ENCODE results near the gene DEPDC5. TPM values are rescaled to one million over a fixed set of nuclear protein-coding genes. Genes with fewer than 3 reads are reported as not detected.

DEPDC5 gene
- total and polyA plus RNA-seq, 5 donors from 2014 or later, result 4.1 to 57.6 (median 9.7) TPM

DNA sequence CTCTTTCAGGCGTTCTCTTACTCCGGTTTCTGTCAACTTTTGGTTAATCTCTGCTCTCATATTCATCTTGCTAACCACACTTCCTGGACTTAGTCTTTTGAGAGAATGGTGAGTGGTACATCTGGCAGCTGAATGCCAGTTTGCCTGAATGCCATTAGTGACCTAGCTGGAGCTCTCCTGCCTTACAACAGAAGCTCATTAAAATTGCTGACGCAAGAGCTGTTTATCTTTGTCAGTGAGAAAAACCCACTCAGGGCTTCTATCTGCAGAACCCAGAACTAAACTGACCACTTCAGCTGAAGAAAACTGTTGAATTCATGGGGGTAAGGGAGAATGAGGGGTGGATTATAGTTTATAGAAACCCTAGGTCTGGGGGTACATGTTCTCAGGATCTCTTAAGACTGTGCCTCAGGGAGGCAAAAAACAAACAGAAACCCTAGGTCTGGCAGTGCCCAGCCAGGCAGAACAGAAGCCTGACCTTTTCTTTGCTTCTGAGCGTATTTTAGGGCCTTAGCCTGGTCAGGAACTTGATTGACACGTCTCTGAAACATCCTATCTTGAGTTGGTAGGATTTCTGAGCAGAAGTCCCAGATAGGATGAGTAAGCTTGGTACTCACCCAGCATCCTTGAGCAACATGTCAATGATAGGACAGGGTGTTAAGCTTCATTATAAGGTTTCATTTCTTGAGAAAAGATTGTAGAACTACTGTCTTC is 137.7 kb downstream of the DEPDC5 start:
- peaks cover 4 to 11% (median 6%) of the 10 kb centered on the region in 4 donors for H3K4me1 Mint-ChIP-seq
- H3K27me3 Mint-ChIP-seq, result no peaks in the 10 kb centered on the region
- Histone ChIP-seq H3K4me1 (ENCODE audit: control insufficient read depth, insufficient read depth, low read length, poor library complexity, severe bottlenecking) (no peaks in the 10 kb centered on the region), H3K4me3 (ENCODE audit: low read depth, low read length) (no peak overlapping the region), H3K27me3 (ENCODE audit: control insufficient read depth, insufficient read depth, low read length) (no peaks in the 10 kb centered on the region), H3K27ac (ENCODE audit: insufficient read depth, low read length, poor library complexity, severe bottlenecking) (no peak overlapping the region), H3K9me3 (ENCODE audit: control insufficient read depth in 2 of 2, low read length in 2 of 2) (no peaks in the 10 kb centered on the region), H3K36me3 (ENCODE audit: control insufficient read depth, insufficient read depth, low read length) (peaks cover 26% of the 10 kb centered on the region)
- ATAC-seq (ENCODE audit: low read depth in 2 of 2) (no peak), DNase-seq (peak in 1 of 3 donors; percentile 12)
- peaks cover 30% of the 10 kb centered on the region for H3K36me3 Mint-ChIP-seq
- H3K9me3 Mint-ChIP-seq, result no peaks in the 10 kb centered on the region
- peak overlapping the region in 2 of 3 donors; percentile 20 to 32 for H3K27ac Mint-ChIP-seq
- no peak overlapping the region for H3K4me3 Mint-ChIP-seq

DNA sequence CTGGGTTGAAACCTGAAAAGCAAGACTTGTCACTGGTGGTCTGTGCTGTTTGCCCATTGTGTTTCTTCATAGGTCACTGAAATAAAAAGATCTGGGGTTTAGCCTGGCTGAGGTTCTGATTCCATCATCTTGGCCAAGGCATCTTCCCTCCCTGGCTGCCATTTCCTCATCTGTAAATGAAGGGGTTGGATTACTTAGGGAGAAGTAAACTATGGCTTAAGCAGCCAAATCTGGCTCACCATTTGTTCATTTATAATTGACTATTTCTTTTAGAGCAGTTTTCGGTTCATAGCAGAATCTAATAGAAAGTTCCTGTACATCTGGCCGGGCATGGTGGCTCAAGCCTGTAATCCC is 138.2 kb downstream of the DEPDC5 start:
- Mint-ChIP-seq H3K4me3 (no peak overlapping the region), H3K36me3 (peaks cover 30% of the 10 kb centered on the region), H3K9me3 (no peaks in the 10 kb centered on the region), H3K4me1 (peaks cover 4 to 11% (median 6%) of the 10 kb centered on the region in 4 donors), H3K27me3 (no peaks in the 10 kb centered on the region), H3K27ac (no peak overlapping the region)
- H3K27ac ChIP-seq (ENCODE audit: insufficient read depth, low read length, poor library complexity, severe bottlenecking), result no peak overlapping the region
- ATAC-seq (ENCODE audit: low read depth in 2 of 2), result no peak
- H3K9me3 ChIP-seq (ENCODE audit: control insufficient read depth in 2 of 2, low read length in 2 of 2), result no peaks in the 10 kb centered on the region
- no peak for DNase-seq
- H3K4me3 ChIP-seq (ENCODE audit: low read depth, low read length), result no peak overlapping the region
- H3K4me1 ChIP-seq (ENCODE audit: control insufficient read depth, insufficient read depth, low read length, poor library complexity, severe bottlenecking), result no peaks in the 10 kb centered on the region
- H3K27me3 ChIP-seq (ENCODE audit: control insufficient read depth, insufficient read depth, low read length), result no peaks in the 10 kb centered on the region
- H3K36me3 ChIP-seq (ENCODE audit: control insufficient read depth, insufficient read depth, low read length), result peaks cover 31% of the 10 kb centered on the region

DNA sequence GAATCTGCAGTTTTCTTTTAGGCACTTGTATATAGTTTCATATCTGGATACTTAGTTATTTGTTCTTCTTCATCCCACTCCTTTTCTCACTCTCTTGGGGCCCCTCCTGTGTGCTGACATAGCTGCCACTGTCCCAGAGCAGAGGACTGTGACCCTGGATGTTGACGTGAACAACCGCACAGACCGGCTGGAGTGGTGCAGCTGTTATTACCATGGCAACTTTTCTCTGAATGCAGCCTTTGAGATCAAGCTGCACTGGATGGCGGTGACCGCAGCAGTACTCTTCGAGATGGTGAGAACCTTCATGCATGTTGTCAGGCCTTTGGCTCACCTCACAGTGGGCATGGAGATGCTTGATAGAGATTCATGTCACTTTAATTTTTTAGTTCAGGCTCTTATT is 139.6 kb downstream of the DEPDC5 start:
- H3K4me3 ChIP-seq (ENCODE audit: low read depth, low read length), result no peak overlapping the region
- H3K4me1 Mint-ChIP-seq, result peaks cover 4 to 11% (median 6%) of the 10 kb centered on the region in 4 donors
- no peaks in the 10 kb centered on the region for H3K27me3 ChIP-seq (ENCODE audit: control insufficient read depth, insufficient read depth, low read length)

DNA sequence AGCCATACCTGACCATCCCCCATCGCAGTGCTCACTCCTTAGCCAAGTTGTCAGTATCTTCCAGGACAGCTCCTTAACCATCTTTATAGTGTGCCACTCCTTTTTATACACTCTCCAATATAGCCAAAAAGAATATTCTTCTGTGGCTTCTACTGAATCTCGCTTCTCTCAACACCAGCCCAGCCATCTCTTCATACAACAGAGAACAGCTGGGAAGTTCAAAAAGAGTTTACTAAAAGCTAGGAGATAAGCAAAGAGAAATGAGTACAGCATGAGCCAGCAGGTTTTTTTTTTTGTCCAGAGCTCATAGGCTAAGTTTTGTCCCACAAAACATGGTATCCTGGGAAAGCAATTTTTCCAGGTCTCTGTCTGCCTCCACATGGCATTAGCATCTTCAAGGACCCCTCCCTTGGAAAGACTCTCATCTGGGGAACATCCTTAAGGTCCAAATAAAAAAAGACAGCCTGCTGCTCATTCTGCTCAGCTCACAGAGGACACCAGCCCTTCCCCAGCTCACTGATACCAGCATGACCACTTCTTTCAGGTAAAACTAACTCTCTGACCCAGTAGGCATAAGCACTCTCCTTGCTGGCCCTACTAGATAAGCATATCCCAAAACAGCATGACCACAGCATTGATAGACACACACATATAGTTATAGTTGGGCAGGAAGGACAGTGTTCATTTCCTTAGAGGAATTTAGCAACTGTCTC is 141.7 kb downstream of the DEPDC5 start:
- Mint-ChIP-seq H3K4me1 (peaks cover 3 to 7% (median 4%) of the 10 kb centered on the region in 4 donors), H3K27ac (no peak overlapping the region), H3K27me3 (no peaks in the 10 kb centered on the region), H3K36me3 (peaks cover 26% of the 10 kb centered on the region), H3K9me3 (no peaks in the 10 kb centered on the region), H3K4me3 (no peak overlapping the region)
- Histone ChIP-seq H3K4me3 (ENCODE audit: low read depth, low read length) (no peak overlapping the region), H3K27me3 (ENCODE audit: control insufficient read depth, insufficient read depth, low read length) (no peaks in the 10 kb centered on the region), H3K9me3 (ENCODE audit: control insufficient read depth in 2 of 2, low read length in 2 of 2) (no peaks in the 10 kb centered on the region), H3K27ac (ENCODE audit: insufficient read depth, low read length, poor library complexity, severe bottlenecking) (no peak overlapping the region), H3K36me3 (ENCODE audit: control insufficient read depth, insufficient read depth, low read length) (peaks cover 44% of the 10 kb centered on the region), H3K4me1 (ENCODE audit: control insufficient read depth, insufficient read depth, low read length, poor library complexity, severe bottlenecking) (no peaks in the 10 kb centered on the region)
- no peak for DNase-seq
- no peak for ATAC-seq (ENCODE audit: low read depth in 2 of 2)

More for the DNA sequence above, 139.6 kb downstream of the DEPDC5 start:
- H3K27ac ChIP-seq (ENCODE audit: insufficient read depth, low read length, poor library complexity, severe bottlenecking), result no peak overlapping the region
- H3K36me3 Mint-ChIP-seq, result peaks cover 34% of the 10 kb centered on the region
- H3K27me3 Mint-ChIP-seq, result no peaks in the 10 kb centered on the region
- ATAC-seq (ENCODE audit: low read depth in 2 of 2) (no peak), DNase-seq (no peak)
- no peaks in the 10 kb centered on the region for H3K4me1 ChIP-seq (ENCODE audit: control insufficient read depth, insufficient read depth, low read length, poor library complexity, severe bottlenecking)
- no peaks in the 10 kb centered on the region for H3K9me3 Mint-ChIP-seq
- H3K36me3 ChIP-seq (ENCODE audit: control insufficient read depth, insufficient read depth, low read length), result peaks cover 45% of the 10 kb centered on the region
- no peaks in the 10 kb centered on the region for H3K9me3 ChIP-seq (ENCODE audit: control insufficient read depth in 2 of 2, low read length in 2 of 2)
- H3K4me3 Mint-ChIP-seq, result no peak overlapping the region
- no peak overlapping the region for H3K27ac Mint-ChIP-seq

DNA sequence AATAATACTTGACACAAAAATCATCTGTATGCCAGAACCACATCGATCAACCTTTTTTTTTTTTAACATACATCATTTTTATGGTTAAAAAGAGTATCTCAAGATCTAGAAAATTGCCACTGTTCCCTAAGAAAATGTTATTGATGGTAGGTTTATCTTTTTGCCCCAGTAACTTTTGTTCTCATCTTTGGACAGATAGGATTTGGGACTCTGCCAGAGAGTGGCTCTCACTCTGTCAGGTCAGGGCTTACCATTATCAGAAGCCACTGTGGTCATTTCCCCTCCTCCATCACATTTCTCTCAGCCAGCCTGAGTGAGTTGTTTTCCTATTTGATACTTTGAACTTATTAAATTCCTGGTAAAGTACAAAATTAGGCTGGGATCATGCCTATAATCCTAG is 142.7 kb downstream of the DEPDC5 start:
- H3K9me3 Mint-ChIP-seq, result no peaks in the 10 kb centered on the region
- DNase-seq, result no peak
- ATAC-seq (ENCODE audit: low read depth in 2 of 2), result no peak
- peaks cover 46% of the 10 kb centered on the region for H3K36me3 ChIP-seq (ENCODE audit: control insufficient read depth, insufficient read depth, low read length)
- H3K27ac ChIP-seq (ENCODE audit: insufficient read depth, low read length, poor library complexity, severe bottlenecking), result no peak overlapping the region
- no peaks in the 10 kb centered on the region for H3K27me3 Mint-ChIP-seq
- H3K4me3 Mint-ChIP-seq, result no peak overlapping the region
- H3K27me3 ChIP-seq (ENCODE audit: control insufficient read depth, insufficient read depth, low read length), result no peaks in the 10 kb centered on the region
- H3K36me3 Mint-ChIP-seq, result peaks cover 26% of the 10 kb centered on the region
- H3K27ac Mint-ChIP-seq, result no peak overlapping the region
- H3K4me1 ChIP-seq (ENCODE audit: control insufficient read depth, insufficient read depth, low read length, poor library complexity, severe bottlenecking), result no peaks in the 10 kb centered on the region
- H3K4me1 Mint-ChIP-seq, result peaks cover 0 to 3% (median under 1%) of the 10 kb centered on the region in 4 donors
- no peak overlapping the region for H3K4me3 ChIP-seq (ENCODE audit: low read depth, low read length)
- H3K9me3 ChIP-seq (ENCODE audit: control insufficient read depth in 2 of 2, low read length in 2 of 2), result no peaks in the 10 kb centered on the region

DNA sequence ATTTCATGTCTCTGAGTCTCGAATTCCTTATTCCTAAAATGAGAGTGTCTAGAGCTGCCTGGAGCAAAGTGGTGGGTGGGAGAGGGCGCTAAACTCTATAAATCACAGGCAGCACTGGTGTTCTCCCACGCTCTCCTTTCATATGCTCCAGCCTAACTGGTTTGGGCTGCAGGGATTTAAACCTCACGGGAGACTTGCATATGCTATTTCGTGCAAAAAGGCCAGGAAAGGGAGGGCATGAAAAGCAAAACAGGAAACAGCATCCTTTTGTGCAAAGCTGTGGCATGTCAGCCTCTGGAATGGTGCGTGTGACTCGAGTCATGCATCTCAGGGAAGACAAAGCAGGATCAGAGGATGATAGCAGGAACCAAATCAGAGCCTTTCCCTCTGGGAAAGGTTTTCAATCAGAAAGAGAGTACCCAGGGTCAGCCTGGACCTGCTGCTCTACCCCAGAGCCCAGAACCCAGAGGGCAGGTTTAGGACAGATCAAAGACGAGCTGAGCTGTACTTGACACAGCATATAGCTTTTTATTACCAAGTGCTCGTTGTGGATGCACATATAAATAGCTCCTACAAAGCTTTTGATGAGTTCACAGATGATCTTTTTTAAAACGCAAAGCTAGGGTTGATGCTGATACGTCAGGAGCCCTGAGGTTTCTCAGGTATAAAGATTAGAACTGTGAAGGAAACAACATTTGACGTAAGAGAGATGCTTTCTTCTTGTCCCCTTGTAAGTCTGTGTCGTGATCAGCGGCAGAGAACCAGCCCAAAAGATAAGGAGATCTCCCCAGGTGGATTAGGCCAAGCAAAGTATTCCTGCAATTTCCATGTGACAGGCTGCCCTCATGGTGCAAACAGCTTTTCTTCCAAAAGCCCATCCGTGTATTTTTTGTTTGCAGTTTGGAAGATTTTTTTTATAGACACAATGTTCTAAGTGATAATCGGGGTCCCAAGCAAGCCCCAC is 144.3 kb downstream of the DEPDC5 start:
- Mint-ChIP-seq H3K9me3 (no peaks in the 10 kb centered on the region), H3K4me1 (peaks cover 0 to 3% (median 0%) of the 10 kb centered on the region in 4 donors), H3K4me3 (no peak overlapping the region), H3K27me3 (no peaks in the 10 kb centered on the region), H3K36me3 (peaks cover 34% of the 10 kb centered on the region), H3K27ac (peak overlapping the region in 1 of 3 donors; percentile 72)
- ATAC-seq (ENCODE audit: low read depth in 2 of 2) (no peak), DNase-seq (no peak)
- H3K9me3 ChIP-seq (ENCODE audit: control insufficient read depth in 2 of 2, low read length in 2 of 2), result no peaks in the 10 kb centered on the region
- no peak overlapping the region for H3K27ac ChIP-seq (ENCODE audit: insufficient read depth, low read length, poor library complexity, severe bottlenecking)
- no peak overlapping the region for H3K4me3 ChIP-seq (ENCODE audit: low read depth, low read length)
- no peaks in the 10 kb centered on the region for H3K27me3 ChIP-seq (ENCODE audit: control insufficient read depth, insufficient read depth, low read length)
- H3K4me1 ChIP-seq (ENCODE audit: control insufficient read depth, insufficient read depth, low read length, poor library complexity, severe bottlenecking), result no peaks in the 10 kb centered on the region
- H3K36me3 ChIP-seq (ENCODE audit: control insufficient read depth, insufficient read depth, low read length), result peaks cover 48% of the 10 kb centered on the region

DNA sequence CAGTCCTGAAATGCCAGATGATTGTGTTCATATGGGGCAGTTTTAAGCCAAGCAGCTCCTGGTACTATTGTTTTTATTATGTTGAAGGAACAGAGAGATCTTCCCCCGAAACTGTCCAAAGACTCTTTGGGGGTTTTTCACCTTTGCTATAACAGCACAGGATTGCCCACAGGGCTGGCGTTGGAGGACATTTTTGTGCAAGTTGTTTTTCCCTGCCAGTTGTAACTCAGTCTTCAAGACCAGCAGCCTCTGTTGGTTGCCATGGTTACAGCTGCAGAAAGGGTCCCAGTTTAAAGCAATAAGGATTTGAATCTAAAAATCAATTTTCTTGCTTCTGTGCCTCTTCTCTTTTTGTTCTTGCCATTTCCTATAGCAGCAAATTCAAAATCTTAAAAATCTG is 145.1 kb downstream of the DEPDC5 start:
- ATAC-seq (ENCODE audit: low read depth in 2 of 2), result no peak
- Histone ChIP-seq H3K27ac (ENCODE audit: insufficient read depth, low read length, poor library complexity, severe bottlenecking) (no peak overlapping the region), H3K27me3 (ENCODE audit: control insufficient read depth, insufficient read depth, low read length) (no peaks in the 10 kb centered on the region), H3K9me3 (ENCODE audit: control insufficient read depth in 2 of 2, low read length in 2 of 2) (no peaks in the 10 kb centered on the region), H3K36me3 (ENCODE audit: control insufficient read depth, insufficient read depth, low read length) (peaks cover 40% of the 10 kb centered on the region), H3K4me3 (ENCODE audit: low read depth, low read length) (no peak overlapping the region), H3K4me1 (ENCODE audit: control insufficient read depth, insufficient read depth, low read length, poor library complexity, severe bottlenecking) (no peaks in the 10 kb centered on the region)
- Mint-ChIP-seq H3K36me3 (peaks cover 31% of the 10 kb centered on the region), H3K4me3 (no peak overlapping the region), H3K27ac (peak overlapping the region in 1 of 3 donors; percentile 25), H3K4me1 (peaks cover 0 to 3% (median 0%) of the 10 kb centered on the region in 4 donors), H3K9me3 (no peaks in the 10 kb centered on the region), H3K27me3 (no peaks in the 10 kb centered on the region)
- no peak for DNase-seq
